Right cardiac atrium (tissue), 5 donors: ENCODE measurements around the gene GAS5. TPM values are rescaled to one million over a fixed set of nuclear protein-coding genes. Genes with fewer than 3 reads are reported as not detected.
"Not testable (repeated sequence)": the region's sequence is repeated elsewhere in the genome, so short reads cannot be mapped to it uniquely, and the experiment has no call there.

Experiments
- ATAC-seq, 2 donors: fragments of 200-7000 bp; cut with Tn5 transposase; one replicate each; pipeline versions ENCODE4 v1.8.0 to v1.9.1; 2020; ENCODE audit warnings: moderate library complexity in 2 of 2, mild to moderate bottlenecking in 1 of 2
- DNase-seq, 3 donors: peaks; one replicate each; pipeline ENCODE4 v3.0.0-alpha.2; 2020
- H3K27ac ChIP-seq: one replicate; pipeline ENCODE4 v1.5.1; 2013; ENCODE audit warnings: mild to moderate bottlenecking, low read length, control low read depth, moderate library complexity
- H3K27me3 ChIP-seq: one replicate; pipeline ENCODE4 v1.6.1; 2013; ENCODE audit not compliant: control insufficient read depth, insufficient read depth
- H3K4me1 ChIP-seq: one replicate; pipeline ENCODE4 v1.6.1; 2013; ENCODE audit warnings: low read length; ENCODE audit not compliant: control insufficient read depth, insufficient read depth
- H3K4me3 ChIP-seq: one replicate; pipeline ENCODE4 v1.5.1; 2013; ENCODE audit warnings: low read length, control low read depth
- H3K9me3 ChIP-seq: one replicate; pipeline ENCODE4 v1.6.1; 2013; ENCODE audit warnings: low read length; ENCODE audit not compliant: control insufficient read depth
- WGBS: extraction: QIAGEN DNeasy Blood & Tissue Kit; methylation state at CpG from one replicate; pipeline ENCODE4 v1.1.7; 2013; 5-methylcytosine and 5-hydroxymethylcytosine counted together
- intact Hi-C, 4 donors: fragments of 100-400 bp; cut with DNase I; formaldehyde crosslinking; loops; one replicate each; pipeline versions ENCODE4 v1.11.0 to v1.14.0; 2022 to 2023
- polyA plus RNA-seq: library from polyadenylated mRNA; stranded (reverse); fragments of 200-250 nt; gene quantifications from one replicate; pipeline ENCODE4 v1.2.3, GENCODE V29; 2013
- total RNA-seq, 4 donors: library from RNA; stranded (reverse); fragmentation: NEBNext Ultra II Directional; extraction: Animal tissue kit (Norgen Biotek cat#: 25700); gene quantifications; one replicate each; pipeline ENCODE4 v1.2.1, GENCODE V29; 2021
- donor health status: healthy with polysubstance abuse.
- donor health status: DM: no; HTN: yes; CAD: no.
- donor health status: DM: no; HTN: no; CAD: no.
- donor health status: DM: no; HTN: yes; CAD: no; lungs with severe emphysema.
- donor health status: DM: yes; HTN: yes; CAD: no.

Gene GAS5
- total and polyA plus RNA-seq, 5 donors, result 69.3 to 92.6 (median 78.6) TPM

DNA sequence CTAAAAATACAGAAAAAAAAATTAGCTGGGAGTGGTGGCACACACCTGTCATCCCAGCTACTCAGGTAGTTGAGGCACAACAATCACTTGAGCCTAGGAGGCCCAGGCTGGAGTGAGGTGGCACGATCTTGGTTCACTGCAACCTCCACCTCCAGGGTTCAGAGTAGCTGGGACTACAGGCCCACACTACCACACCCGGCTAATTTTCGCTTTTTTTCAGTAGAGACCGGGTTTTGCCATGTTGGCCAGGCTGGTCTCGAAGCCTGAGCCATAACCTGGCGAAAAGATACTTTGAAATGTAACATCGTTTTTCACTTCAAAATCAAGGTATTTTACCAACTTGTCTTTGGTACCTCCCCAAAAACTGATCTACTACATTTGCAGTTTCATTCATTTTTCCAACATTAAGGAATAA lies 6.1 kb downstream of the GAS5 start:
- no peak for DNase-seq
- Histone ChIP-seq H3K27me3 (no peaks in the 10 kb centered on the region), H3K4me3 (no peak overlapping the region), H3K9me3 (no peaks in the 10 kb centered on the region), H3K27ac (no peak overlapping the region), H3K4me1 (peaks cover 3% of the 10 kb centered on the region)
- intact Hi-C loops, result no loop called here
- 97% methylated on average over 7 of the region's 7 CpGs for WGBS
- ATAC-seq, result peak in 1 of 2 donors; percentile 15

DNA sequence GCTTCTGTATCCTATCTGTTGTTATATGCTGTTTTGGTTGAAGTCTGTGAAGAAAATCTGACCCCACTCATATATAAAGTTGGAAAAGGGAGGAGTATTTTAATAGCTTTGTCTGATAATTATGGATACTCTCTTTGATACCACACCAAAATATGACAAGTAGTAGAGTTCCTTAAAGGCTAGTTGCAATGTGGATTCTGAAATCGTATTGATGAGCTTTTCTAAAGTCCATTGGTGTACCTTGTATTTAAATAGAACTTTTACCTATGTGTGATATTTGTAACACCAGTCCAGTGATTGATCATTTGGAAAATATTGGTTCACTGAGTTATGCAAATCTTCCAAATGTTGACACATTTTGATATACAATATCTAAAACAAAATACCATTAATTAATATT lies 7.7 kb downstream of the GAS5 start:
- no peaks in the 10 kb centered on the region for H3K27me3 ChIP-seq
- no peak overlapping the region for H3K4me3 ChIP-seq
- intact Hi-C loops, result no loop called here
- WGBS, result 94% methylated on average over 1 of the region's 1 CpG
- no peak for DNase-seq
- no peak overlapping the region for H3K27ac ChIP-seq
- H3K4me1 ChIP-seq, result peaks cover 3% of the 10 kb centered on the region
- H3K9me3 ChIP-seq, result no peaks in the 10 kb centered on the region
- no peak for ATAC-seq

DNA sequence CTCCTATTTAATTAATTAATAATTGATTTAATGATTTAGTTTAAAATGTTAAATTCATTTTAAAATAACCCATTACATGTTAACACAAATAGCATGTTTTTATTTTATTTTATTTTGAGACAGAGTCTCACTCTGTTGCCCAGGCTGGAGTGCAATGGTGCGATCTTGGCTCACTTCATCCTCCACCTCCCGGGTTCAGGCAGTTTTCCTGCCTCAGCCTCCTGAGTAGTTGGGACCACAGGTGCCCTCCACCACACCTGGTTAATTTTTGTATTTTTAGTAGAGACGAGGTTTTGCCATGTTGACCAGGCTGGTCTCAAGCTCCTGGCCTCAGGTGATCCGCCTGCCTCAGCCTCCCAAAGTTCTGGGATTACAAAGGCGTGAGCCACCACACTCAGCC lies 8.2 kb downstream of the GAS5 start:
- H3K9me3 ChIP-seq, DNase-seq, H3K27me3 ChIP-seq, H3K4me1 ChIP-seq, H3K4me3 ChIP-seq, H3K27ac ChIP-seq, intact Hi-C loops, ATAC-seq: not testable (repeated sequence)
- WGBS, result 96% methylated on average over 5 of the region's 5 CpGs

DNA sequence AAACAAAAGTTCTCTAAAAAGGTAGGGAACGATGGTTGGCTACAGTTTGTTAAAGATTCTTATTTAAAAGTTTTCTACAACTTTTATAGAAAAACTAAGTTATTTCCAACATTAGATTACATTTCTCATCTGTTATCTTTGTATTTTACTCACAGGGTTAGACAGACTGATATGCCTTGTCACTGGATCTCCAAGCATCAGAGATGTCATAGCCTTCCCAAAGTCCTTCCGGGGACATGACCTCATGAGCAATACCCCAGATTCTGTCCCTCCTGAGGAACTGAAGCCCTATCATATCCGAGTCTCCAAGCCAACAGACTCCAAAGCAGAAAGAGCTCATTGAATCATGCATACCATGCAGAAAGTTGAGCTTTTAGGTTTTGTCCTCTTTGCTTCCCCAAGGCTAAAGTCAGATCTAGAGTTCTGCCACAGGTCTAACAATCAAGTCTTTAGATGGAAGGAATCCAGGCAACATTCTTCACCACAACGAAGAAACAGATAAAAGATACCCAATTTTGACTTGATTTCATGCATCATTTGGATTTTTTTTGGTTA lies 10.3 kb downstream of the GAS5 start:
- Histone ChIP-seq H3K4me3 (no peak overlapping the region), H3K9me3 (no peaks in the 10 kb centered on the region), H3K27me3 (no peaks in the 10 kb centered on the region), H3K27ac (no peak overlapping the region), H3K4me1 (no peaks in the 10 kb centered on the region)
- intact Hi-C loops, result no loop called here
- ATAC-seq (no peak), DNase-seq (no peak)
- WGBS, result 67% methylated on average over 4 of the region's 4 CpGs

DNA sequence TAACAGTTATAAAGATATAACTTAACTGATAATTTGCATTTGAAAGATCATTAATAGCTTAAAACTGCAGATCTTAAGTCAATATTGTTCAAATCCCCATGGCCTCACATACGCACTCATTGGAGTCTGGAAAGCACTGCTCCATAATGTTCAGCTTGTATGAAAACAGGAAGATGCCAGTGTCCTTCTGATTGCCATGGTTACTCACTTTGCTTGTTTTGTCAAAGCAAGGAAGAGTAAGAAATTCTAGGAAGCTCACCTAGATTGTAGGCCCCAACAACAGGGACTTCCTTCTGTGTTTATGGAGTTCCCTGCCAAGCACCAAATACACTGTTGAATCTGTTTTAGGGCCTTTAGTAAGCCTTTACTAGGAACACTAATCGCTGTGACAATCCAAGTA lies 10.9 kb downstream of the GAS5 start:
- no peaks in the 10 kb centered on the region for H3K4me1 ChIP-seq
- H3K27ac ChIP-seq, result no peak overlapping the region
- no peak for ATAC-seq
- no peaks in the 10 kb centered on the region for H3K9me3 ChIP-seq
- H3K4me3 ChIP-seq, result no peak overlapping the region
- DNase-seq, result no peak
- 90% methylated on average over 2 of the region's 2 CpGs for WGBS
- intact Hi-C loops, result no loop called here
- H3K27me3 ChIP-seq, result no peaks in the 10 kb centered on the region

DNA sequence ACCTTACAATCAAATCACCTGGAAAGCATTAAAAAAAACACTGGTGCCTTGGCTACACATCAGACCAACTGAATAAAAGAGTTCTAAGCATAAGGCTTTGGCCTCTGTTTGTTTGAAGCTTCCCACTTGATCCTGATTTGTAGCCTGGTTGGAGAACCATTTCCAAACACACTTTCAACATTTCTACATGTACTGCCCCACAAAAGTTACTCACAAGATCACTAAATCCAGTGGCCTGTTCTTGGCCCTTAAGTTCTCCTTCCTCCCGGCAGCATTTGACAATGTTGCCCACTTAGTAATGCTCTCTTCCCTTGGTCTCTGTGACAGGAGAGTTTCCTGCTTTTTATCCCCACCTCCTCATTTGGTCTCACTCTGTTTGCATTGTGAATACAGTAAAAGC lies 11.8 kb downstream of the GAS5 start:
- no peak for ATAC-seq
- H3K27ac ChIP-seq, result no peak overlapping the region
- DNase-seq, result no peak
- H3K4me3 ChIP-seq, result no peak overlapping the region
- H3K4me1 ChIP-seq, result no peaks in the 10 kb centered on the region
- no peaks in the 10 kb centered on the region for H3K27me3 ChIP-seq
- 79% methylated on average over 1 of the region's 1 CpG for WGBS
- intact Hi-C loops, result no loop called here
- no peaks in the 10 kb centered on the region for H3K9me3 ChIP-seq

DNA sequence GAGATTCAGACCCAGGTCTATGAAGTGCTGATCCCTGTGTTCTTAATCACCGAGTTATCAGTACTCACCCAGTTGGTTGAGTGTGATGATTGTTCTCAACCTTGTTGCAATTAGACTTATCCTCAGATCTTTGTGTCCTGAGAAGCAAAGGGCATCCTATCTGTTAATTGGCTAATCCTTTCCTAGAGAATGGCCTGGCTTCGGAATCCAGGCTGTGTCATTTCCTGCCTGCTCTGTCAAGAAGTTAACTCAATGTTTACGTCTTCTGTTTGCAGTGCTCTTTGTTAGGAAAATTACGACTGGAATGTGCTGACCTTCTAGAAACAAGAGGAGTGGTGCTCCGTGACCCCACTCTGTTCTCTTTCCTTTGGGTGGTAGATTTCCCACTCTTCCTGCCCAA lies 14.7 kb downstream of the GAS5 start:
- intact Hi-C loops, result no loop called here
- no peak for DNase-seq
- WGBS, result 45% methylated on average over 5 of the region's 5 CpGs
- ATAC-seq, result peak; percentile 56 to 92
- peak overlapping the region; percentile 54 for H3K27ac ChIP-seq
- H3K4me1 ChIP-seq, result no peaks in the 10 kb centered on the region
- no peaks in the 10 kb centered on the region for H3K27me3 ChIP-seq
- H3K4me3 ChIP-seq, result no peak overlapping the region
- H3K9me3 ChIP-seq, result no peaks in the 10 kb centered on the region

DNA sequence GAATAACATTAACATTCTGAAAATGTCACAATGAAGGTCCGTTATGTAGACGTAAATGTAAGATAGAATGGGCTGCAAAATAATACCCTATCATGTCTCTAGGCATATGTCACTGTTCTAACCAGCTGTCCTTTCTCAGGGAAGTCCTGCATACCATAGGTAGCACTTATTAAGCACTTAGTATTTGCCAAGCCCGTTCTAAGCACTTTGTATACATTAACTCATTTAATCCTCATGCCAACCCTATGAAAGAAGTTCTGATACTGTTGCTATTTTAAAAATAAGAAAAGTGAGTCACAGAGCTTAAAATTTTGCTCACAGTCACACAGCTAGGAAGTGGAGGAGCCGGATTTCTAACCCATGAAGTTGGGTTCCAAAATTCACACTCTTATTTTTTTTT lies 15.7 kb downstream of the GAS5 start:
- Histone ChIP-seq H3K4me3 (no peak overlapping the region), H3K9me3 (no peaks in the 10 kb centered on the region), H3K27me3 (no peaks in the 10 kb centered on the region), H3K4me1 (no peaks in the 10 kb centered on the region), H3K27ac (no peak overlapping the region)
- no peak for ATAC-seq
- DNase-seq, result no peak
- intact Hi-C loops, result no loop called here
- WGBS, result 86% methylated on average over 4 of the region's 4 CpGs

DNA sequence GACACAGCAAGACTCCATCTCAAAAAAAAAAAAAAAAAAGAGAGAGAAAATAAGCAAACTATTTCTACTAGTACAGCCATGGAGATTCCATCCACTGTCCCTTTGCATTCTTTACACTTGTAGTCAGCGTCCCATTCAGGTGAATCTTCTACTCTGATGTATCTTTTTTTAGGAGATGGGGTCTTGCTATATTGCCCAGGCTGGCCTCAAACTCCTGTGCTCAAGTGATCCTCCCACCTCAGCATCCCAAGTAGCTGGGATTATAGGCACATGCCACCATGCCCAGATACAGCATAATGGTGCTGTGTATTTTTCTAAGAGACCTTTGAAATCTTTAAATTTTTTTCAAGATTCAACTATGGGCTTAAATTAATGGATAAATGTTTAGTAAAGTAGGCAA lies 35.0 kb downstream of the GAS5 start:
- Histone ChIP-seq H3K27ac (no peak overlapping the region), H3K4me3 (no peak overlapping the region), H3K4me1 (no peaks in the 10 kb centered on the region), H3K27me3 (no peaks in the 10 kb centered on the region), H3K9me3 (no peaks in the 10 kb centered on the region)
- ATAC-seq (no peak), DNase-seq (no peak)
- intact Hi-C loops, result no loop called here
- 100% methylated on average over 1 of the region's 1 CpG for WGBS

DNA sequence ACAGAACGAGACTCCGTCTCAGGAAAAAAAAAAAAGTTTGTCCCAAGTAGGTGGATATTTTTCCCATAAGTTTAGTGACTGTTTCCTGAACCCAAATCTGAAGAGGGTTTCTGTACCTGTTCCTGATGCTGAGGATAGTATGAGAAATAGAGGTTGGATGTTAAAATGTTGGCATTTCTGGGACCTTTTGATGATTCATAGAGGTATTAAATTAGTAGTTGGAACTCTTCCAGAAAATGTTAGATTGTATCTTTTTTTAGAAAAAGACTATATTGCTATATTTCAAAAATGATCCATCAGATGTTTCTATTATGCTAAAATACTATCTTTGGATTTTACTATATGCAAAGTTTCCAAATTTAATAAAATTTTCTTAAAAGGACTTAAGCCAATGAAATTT lies 40.2 kb downstream of the GAS5 start:
- no peaks in the 10 kb centered on the region for H3K4me1 ChIP-seq
- no peaks in the 10 kb centered on the region for H3K9me3 ChIP-seq

DNA sequence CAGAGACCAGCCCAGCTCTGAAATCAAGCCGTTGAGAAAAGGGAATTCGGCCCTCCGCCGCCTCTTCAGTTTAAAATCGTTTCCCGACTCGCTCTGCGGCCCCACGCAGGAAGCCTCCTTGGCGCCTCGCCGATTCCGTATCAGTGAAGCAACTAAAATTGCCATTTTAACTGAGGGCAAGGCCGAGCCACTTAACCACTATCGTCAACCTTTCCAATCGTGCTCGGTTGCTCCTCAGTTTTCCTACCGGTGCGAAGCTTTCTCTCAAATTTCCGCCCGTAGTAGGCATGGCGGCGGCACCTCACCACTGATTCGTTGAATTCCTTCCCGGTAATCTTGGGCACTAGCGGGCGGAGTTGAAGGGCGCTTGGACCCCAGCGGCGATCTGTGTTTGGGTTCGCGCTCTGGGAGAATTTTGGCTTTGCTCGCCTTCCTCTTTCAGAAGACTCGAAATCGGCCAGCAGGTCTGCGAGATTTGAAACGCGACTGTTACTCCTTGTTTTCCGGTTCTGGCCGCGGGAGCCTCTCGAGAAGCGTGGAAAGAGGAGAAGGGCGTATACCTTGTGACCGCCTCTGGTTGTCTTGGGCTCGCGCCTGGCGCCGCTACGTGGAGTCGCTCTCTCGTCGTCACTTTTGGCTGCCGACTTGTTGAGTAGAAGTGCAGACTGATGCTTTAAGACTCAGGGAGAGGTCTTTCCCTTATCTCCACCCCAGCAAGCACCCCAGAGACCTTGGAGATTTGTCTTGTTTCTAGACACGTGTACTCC lies 43.3 kb downstream of the GAS5 start, which contains the start of the genes CENPL and DARS2:
Gene CENPL (minus strand): TSS at position 569 of the 767 bp plus-strand sequence. CDS start 13,584 bp downstream, outside the sequence.
Gene DARS2 (plus strand): TSS at position 359 of the 767 bp plus-strand sequence. CDS start 557 bp downstream, outside the sequence.
- Histone ChIP-seq H3K9me3 (no peaks in the 10 kb centered on the region), H3K27me3 (no peaks in the 10 kb centered on the region), H3K4me3 (peak within 1 kb of the TSS; percentile 88), H3K4me1 (no peaks in the 10 kb centered on the region), H3K27ac (peak within 1 kb of the TSS; percentile 99)
- ATAC-seq, result peak; percentile 98 to 99
- peak; percentile 97 to 99 (median 97) for DNase-seq
- WGBS, result under 1% methylated on average over 55 of the region's 55 CpGs
- intact Hi-C loops, result loop anchor here (5.0 to 10.0 kb wide), 4 partner anchors 390 to 1080 kb away; no protein-coding TSS in a partner anchor

More for the DNA sequence above, 40.2 kb downstream of the GAS5 start:
- DNase-seq, result no peak
- no peak overlapping the region for H3K27ac ChIP-seq
- WGBS, result 81% methylated on average over 2 of the region's 2 CpGs
- no peak overlapping the region for H3K4me3 ChIP-seq
- H3K27me3 ChIP-seq, result no peaks in the 10 kb centered on the region
- ATAC-seq, result no peak
- intact Hi-C loops, result loop anchor here in 2 of 4 donors (10.0 kb wide), 2 partner anchors 393 to 1083 kb away; no protein-coding TSS in a partner anchor
